ENCODE measurements around the gene ASCC1.

- TF ChIP-seq POLR2A (IDR thresholded peaks at IDR 0.05; ENCODE audit: low read depth, low read length): no peak
- no peak for TF ChIP-seq SPI1 (IDR thresholded peaks at IDR 0.05; ENCODE audit: low read depth, low read length)
Observed at GRCh38 chr10:72053690-72054089, 162.4 kb downstream of the ASCC1 start.

Data from GM12891 (cell line).